HG02973 (cell line): ENCODE data around the gene WDR47.
A peak's percentile ranks its signal among the peaks of the same experiment; 100 is the strongest.
"Not testable (repeated sequence)": the region's sequence is repeated elsewhere in the genome, so short reads cannot be mapped to it uniquely, and the experiment has no call there.

Source experiments
- ATAC-seq: cut with Tn5 transposase; IDR thresholded peaks from one replicate; pipeline ENCODE4 v1.9.1; 2021; ENCODE audit warnings: moderate library complexity; ENCODE audit not compliant: unreplicated experiment

WDR47 gene

GRCh38 chr1:108969346-108969745 lies 72.6 kb downstream of the WDR47 start:
- ATAC-seq = no peak

GRCh38 chr1:108963052-108963686 lies 78.7 kb downstream of the WDR47 start, which contains the start of gene CLCC1:
TSS of gene CLCC1 (minus strand) at chr1:108963484. CDS start at chr1:108950437, 13,047 bp downstream.
- ATAC-seq = peak; percentile 90

GRCh38 chr1:108962681-108963051 lies 79.2 kb downstream of the WDR47 start:
- no peak for ATAC-seq

GRCh38 chr1:108961752-108962486 lies 80.0 kb downstream of the WDR47 start:
- ATAC-seq = no peak

- ATAC-seq = no peak
Measured at GRCh38 chr1:108961198-108961597, 80.7 kb downstream of the WDR47 start.

- ATAC-seq = no peak
Measured at GRCh38 chr1:108960719-108961118, 81.2 kb downstream of the WDR47 start.

- ATAC-seq = no peak
Measured at GRCh38 chr1:108957888-108958287, 84.0 kb downstream of the WDR47 start.

- no peak for ATAC-seq
Measured at GRCh38 chr1:108955881-108956280, 86.0 kb downstream of the WDR47 start.

GRCh38 chr1:108955111-108955510 lies 86.8 kb downstream of the WDR47 start:
- ATAC-seq = no peak

GRCh38 chr1:108953452-108953851 lies 88.5 kb downstream of the WDR47 start:
- no peak for ATAC-seq

- ATAC-seq = no peak
Measured at GRCh38 chr1:108951242-108951641, 90.7 kb downstream of the WDR47 start.

GRCh38 chr1:108949044-108949443 lies 92.9 kb downstream of the WDR47 start:
- no peak for ATAC-seq

GRCh38 chr1:108947871-108948525 lies 93.9 kb downstream of the WDR47 start:
- no peak for ATAC-seq

GRCh38 chr1:108936170-108936569 lies 105.7 kb downstream of the WDR47 start:
- no peak for ATAC-seq

- no peak for ATAC-seq
Measured at GRCh38 chr1:108933944-108934343, 108.0 kb downstream of the WDR47 start.

GRCh38 chr1:108927565-108927964 lies 114.3 kb downstream of the WDR47 start:
- ATAC-seq = not testable (repeated sequence)

GRCh38 chr1:108925920-108926319 lies 116.0 kb downstream of the WDR47 start:
- no peak for ATAC-seq
